Measurements from ENCODE around the gene DYNLRB2.

Gene DYNLRB2

DNA sequence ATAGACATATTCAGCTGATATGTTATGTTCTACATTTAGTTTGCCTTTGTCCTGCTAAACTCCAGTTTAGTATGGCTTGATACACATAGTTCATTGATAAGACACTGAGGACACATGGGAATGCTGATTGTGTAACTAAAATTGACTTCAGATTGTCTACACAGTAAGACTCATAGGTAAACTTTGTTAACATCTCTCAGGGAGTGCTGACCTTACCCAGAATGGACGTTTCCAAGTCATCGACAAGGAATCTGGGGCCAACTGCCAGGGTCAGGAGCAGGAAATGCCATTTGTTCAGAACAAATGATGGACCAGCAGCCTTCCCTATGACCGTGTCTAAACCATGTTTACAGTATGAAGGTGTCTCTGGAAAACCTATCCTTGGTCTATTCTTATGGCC lies 58.7 kb downstream of the DYNLRB2 start:
- in situ Hi-C loops (cut with HindIII; ENCODE audit: low sequenced_read_pairs): no loop called here
- TF ChIP-seq, protein P1, sequence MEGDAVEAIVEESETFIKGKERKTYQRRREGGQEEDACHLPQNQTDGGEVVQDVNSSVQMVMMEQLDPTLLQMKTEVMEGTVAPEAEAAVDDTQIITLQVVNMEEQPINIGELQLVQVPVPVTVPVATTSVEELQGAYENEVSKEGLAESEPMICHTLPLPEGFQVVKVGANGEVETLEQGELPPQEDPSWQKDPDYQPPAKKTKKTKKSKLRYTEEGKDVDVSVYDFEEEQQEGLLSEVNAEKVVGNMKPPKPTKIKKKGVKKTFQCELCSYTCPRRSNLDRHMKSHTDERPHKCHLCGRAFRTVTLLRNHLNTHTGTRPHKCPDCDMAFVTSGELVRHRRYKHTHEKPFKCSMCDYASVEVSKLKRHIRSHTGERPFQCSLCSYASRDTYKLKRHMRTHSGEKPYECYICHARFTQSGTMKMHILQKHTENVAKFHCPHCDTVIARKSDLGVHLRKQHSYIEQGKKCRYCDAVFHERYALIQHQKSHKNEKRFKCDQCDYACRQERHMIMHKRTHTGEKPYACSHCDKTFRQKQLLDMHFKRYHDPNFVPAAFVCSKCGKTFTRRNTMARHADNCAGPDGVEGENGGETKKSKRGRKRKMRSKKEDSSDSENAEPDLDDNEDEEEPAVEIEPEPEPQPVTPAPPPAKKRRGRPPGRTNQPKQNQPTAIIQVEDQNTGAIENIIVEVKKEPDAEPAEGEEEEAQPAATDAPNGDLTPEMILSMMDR (IDR thresholded peaks at IDR 0.05; ENCODE audit: low read depth, low read length): no peak
- no peak overlapping the region for H3K4me3 ChIP-seq (ENCODE audit: low read depth, low read length)
- peak; percentile 16 for DNase-seq (ENCODE audit: low read depth, low spot score)

All from astrocyte of the spinal cord (primary cell).